NCI-H2171 (cell line): Measurements from ENCODE around the gene LDB1.
A peak's percentile ranks its signal among the peaks of the same experiment; 100 is the strongest.

Experiments
- DNase-seq: peaks from one replicate; lab custom pipeline; 2025; lab: John Stamatoyannopoulos, UW

The LDB1 gene

GRCh38 chr10:102120142-102120990 lies at the start of gene LDB1:
LDB1 (minus strand) TSS chr10:102120368; CDS start chr10:102120110, 258 bp downstream.
- peak; percentile 70 for DNase-seq

- DNase-seq, result no peak
Observed at GRCh38 chr10:102167861-102168260, 47.7 kb upstream of the LDB1 start.

- no peak for DNase-seq
Observed at GRCh38 chr10:102163342-102163989, 43.3 kb upstream of the LDB1 start.

GRCh38 chr10:102159831-102160230 lies 39.7 kb upstream of the LDB1 start:
- no peak for DNase-seq

- no peak for DNase-seq
Observed at GRCh38 chr10:102159051-102159597, 39.0 kb upstream of the LDB1 start.

- DNase-seq, result no peak
Observed at GRCh38 chr10:102157224-102157623, 37.1 kb upstream of the LDB1 start.

- no peak for DNase-seq
Observed at GRCh38 chr10:102154466-102155116, 34.4 kb upstream of the LDB1 start.

GRCh38 chr10:102153093-102153620 lies 33.0 kb upstream of the LDB1 start:
- no peak for DNase-seq

GRCh38 chr10:102152545-102152890 lies 32.4 kb upstream of the LDB1 start:
- DNase-seq, result no peak

- DNase-seq, result peak; percentile 88
Observed at GRCh38 chr10:102151774-102152544, 31.8 kb upstream of the LDB1 start, which contains the start of gene NOLC1. NOLC1 (plus strand) TSS chr10:102152389; CDS start chr10:102152411, 22 bp downstream.

GRCh38 chr10:102150970-102151773 lies 31.0 kb upstream of the LDB1 start:
- no peak for DNase-seq

GRCh38 chr10:102148275-102148674 lies 28.1 kb upstream of the LDB1 start:
- DNase-seq, result no peak

- no peak for DNase-seq
Observed at GRCh38 chr10:102147561-102147960, 27.4 kb upstream of the LDB1 start.

- DNase-seq, result no peak
Observed at GRCh38 chr10:102146971-102147428, 26.8 kb upstream of the LDB1 start.

- DNase-seq, result no peak
Observed at GRCh38 chr10:102141583-102142107, 21.5 kb upstream of the LDB1 start.

GRCh38 chr10:102140913-102141540 lies 20.9 kb upstream of the LDB1 start:
- DNase-seq, result no peak

GRCh38 chr10:102140218-102140617 lies 20.1 kb upstream of the LDB1 start:
- DNase-seq, result no peak

GRCh38 chr10:102139281-102140110 lies 19.3 kb upstream of the LDB1 start:
- no peak for DNase-seq
